GM12865 (cell line): Measurements from ENCODE around the gene SLC1A1.
A peak's percentile ranks its signal among the peaks of the same experiment; 100 is the strongest.

ENCODE experiments used
- DNase-seq: peaks from one replicate; pipeline ENCODE4 v3.0.0; 2010; ENCODE audit warnings: low read depth
- H3K4me3 ChIP-seq: 2 replicates; pipeline ENCODE4 v1.5.1; 2011; ENCODE audit warnings: mild to moderate bottlenecking, low read depth, low read length, control low read depth
- CTCF ChIP-seq: IDR thresholded peaks from 2 replicates; pipeline ENCODE4 v1.5.1; 2011; ENCODE audit warnings: low read length, control low read depth, low read depth, inconsistent platforms; ENCODE audit not compliant: insufficient read depth; ENCODE audit errors: missing control alignments

The SLC1A1 gene

DNA sequence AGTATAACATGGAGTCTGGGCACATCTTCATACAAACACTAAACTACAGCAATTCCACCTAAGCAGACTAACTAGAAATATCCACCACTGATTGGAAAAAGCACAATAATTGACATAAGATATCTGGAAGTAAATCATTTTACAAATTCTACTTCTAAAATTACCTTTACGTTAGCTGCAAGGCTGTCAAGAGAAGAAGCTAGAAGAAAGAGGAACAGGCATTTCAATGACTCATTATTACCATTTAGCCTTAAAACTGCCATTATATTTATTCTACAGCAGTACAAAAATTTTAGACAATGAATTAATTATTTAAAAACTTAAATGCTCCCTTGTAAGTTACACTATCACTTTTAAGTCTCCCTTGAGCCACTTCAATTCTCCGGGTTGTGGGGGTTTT, 128.4 kb downstream of the SLC1A1 start:
- no peak for TF ChIP-seq CTCF
- no peak overlapping the region for H3K4me3 ChIP-seq
- no peak for DNase-seq

DNA sequence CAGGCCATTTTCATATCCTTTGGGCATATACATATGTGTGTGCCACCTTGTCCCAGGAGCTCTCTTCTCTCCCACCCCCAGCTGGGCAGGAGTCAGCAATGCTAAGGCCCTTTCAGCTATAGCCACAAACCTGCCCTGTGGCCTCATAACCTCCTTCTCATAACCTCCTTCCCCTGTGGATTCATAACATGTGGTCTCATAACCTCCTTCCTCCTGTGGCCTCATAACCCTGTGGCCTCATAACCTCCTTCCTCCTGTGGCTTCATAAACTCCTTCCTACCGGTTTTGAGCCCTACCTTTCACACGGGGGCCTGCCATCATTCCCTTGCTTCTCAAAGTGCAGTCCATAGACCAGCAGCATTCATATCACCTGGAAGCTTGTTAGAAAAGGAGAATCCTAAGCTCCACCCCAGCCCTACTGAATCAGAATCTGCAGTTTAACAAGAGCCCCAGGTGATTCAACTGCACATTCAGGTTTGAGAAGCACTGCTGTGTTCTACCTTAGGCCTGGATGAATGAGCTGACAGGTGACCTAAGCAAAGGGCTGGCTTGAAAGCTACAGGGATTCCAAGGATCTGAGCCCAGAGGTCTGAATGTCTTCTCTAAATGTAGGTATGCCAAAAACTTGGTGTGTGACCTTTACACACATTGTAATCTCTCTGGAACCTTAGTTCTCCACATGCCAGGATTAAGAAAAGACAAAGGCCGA, 129.9 kb downstream of the SLC1A1 start:
- peak; percentile 30 for DNase-seq
- no peak for TF ChIP-seq CTCF

DNA sequence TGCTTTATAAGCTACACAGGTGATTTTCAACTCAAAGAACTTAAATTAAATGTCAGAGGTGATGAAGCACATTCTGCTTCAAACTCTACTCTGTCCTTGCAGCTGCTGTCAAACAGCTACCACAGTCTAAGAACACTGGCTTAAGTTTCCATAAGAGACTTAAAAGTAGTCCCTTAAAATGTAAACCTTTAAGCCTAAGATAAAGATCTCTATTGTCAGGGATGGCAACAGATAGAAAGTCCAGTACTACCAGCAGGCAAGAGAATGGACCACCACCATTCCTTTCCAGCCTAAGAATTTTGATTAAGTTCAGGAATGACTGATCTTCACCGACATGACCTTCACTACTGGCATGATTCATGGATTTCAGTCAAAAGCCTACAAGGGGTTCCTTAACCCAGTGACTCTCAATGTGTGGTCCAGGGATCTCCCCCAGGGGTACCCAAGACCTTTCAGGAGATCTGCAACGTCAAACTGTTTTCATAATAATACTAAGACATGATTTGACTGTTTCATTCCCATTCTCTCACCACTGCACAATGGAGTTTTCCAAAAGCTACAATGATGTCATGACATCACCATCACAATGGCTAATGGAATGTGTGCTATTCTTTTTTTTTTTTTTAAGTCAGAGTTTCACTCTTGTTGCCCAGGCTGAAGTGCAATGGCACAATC, 130.8 kb downstream of the SLC1A1 start:
- no peak overlapping the region for H3K4me3 ChIP-seq
- TF ChIP-seq CTCF: no peak
- no peak for DNase-seq

More for the DNA sequence above, 129.9 kb downstream of the SLC1A1 start:
- no peak overlapping the region for H3K4me3 ChIP-seq

DNA sequence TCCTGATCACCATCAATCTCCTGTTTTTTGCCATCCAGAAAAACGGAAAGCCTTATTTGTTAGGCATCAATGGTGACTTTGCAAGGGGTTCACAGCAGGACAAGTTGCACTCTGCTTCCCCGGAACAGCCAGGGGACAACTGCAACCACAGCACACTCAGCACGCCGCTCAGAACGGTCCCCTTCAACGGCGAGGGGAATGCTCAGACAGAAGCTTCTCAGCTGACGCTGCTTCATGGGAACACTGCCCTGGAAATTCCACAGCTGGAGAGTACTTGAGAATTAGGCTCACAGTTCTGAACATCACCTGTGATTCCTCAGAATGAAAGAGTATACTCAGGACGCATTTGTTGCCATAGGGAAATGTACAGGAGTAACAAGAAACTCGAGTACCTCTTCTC, 131.7 kb downstream of the SLC1A1 start:
- no peak for DNase-seq
- TF ChIP-seq CTCF: no peak
- H3K4me3 ChIP-seq: no peak overlapping the region

GRCh38 chr9:4630836-4631235, 140.6 kb downstream of the SLC1A1 start:
- TF ChIP-seq CTCF: no peak
- no peak overlapping the region for H3K4me3 ChIP-seq
- no peak for DNase-seq
